PC-3 (cell line): ENCODE data around the gene CR1.

Source experiments
- CTCF ChIP-seq: fragments of 300-600 bp; sonication (generic); conservative IDR thresholded peaks from 2 replicates; pipeline ENCODE4 v1.5.1; 2017; ENCODE audit warnings: antibody characterized with exemption, low read depth, mild to moderate bottlenecking, low read length
- EZH2 ChIP-seq: fragments of 300-600 bp; sonication (generic); IDR thresholded peaks from one replicate; pipeline ENCODE4 v1.6.1; 2017; ENCODE audit warnings: antibody characterized with exemption, mild to moderate bottlenecking, low read length; ENCODE audit not compliant: unreplicated experiment
- EZH2phosphoT487 ChIP-seq: fragments of 300-600 bp; sonication (generic); IDR thresholded peaks from 2 replicates; pipeline ENCODE4 v1.6.1; 2018; ENCODE audit warnings: mild to moderate bottlenecking, antibody characterized with exemption, low read length, borderline replicate concordance

- no peak; the same call in 1 of the 2 replicates for TF ChIP-seq CTCF
- TF ChIP-seq EZH2 = no peak
- TF ChIP-seq EZH2phosphoT487 = no peak
These were observed 124.6 kb downstream of the CR1 start for GRCh38 chr1:207620543-207620893.
